Mesothelial cell of epicardium (in vitro differentiated cells): Measurements from ENCODE around the gene CYB561A3. TPM values are rescaled to one million over a fixed set of nuclear protein-coding genes. Genes with fewer than 3 reads are reported as not detected.
A peak's percentile ranks its signal among the peaks of the same experiment; 100 is the strongest.

Experiments
- DNase-seq, 2 experiments: peaks; one replicate each; pipeline ENCODE4 v3.0.0; 2021; ENCODE audit warnings: low spot score in 2 of 2; ENCODE audit not compliant: unreplicated experiment in 2 of 2
- H3K27ac Mint-ChIP-seq: 2 replicates; pipeline ENCODE4 v1.8.0; 2021; ENCODE audit warnings: mixed read lengths
- H3K27me3 Mint-ChIP-seq: 2 replicates; pipeline ENCODE4 v1.8.0; 2021; ENCODE audit warnings: low read depth, mixed read lengths
- H3K36me3 Mint-ChIP-seq: 2 replicates; pipeline ENCODE4 v1.8.0; 2021; ENCODE audit warnings: mixed read lengths
- H3K4me1 Mint-ChIP-seq: 2 replicates; pipeline ENCODE4 v1.8.0; 2021; ENCODE audit warnings: mixed read lengths
- H3K4me3 Mint-ChIP-seq: 2 replicates; pipeline ENCODE4 v1.8.0; 2021; ENCODE audit warnings: mild to moderate bottlenecking, moderate library complexity, mixed read lengths
- H3K9me3 Mint-ChIP-seq: 2 replicates; pipeline ENCODE4 v1.8.0; 2021; ENCODE audit warnings: mixed read lengths
- CTCF ChIP-seq: fragments of 200-600 bp; sonication (generic); IDR thresholded peaks from one replicate; pipeline ENCODE4 v1.5.0; 2021; ENCODE audit warnings: antibody characterized with exemption; ENCODE audit not compliant: unreplicated experiment
- total RNA-seq: library from RNA; stranded (reverse); gene quantifications from 3 replicates; pipeline ENCODE4 v1.2.1, GENCODE V29; 2021

The CYB561A3 gene
- total RNA-seq, 1 donor from 2014 or later = 26.3 TPM

- H3K27me3 Mint-ChIP-seq = no peaks in the 10 kb centered on the region
- peaks cover 6% of the 10 kb centered on the region for H3K4me1 Mint-ChIP-seq
- DNase-seq = no peak
- H3K4me3 Mint-ChIP-seq = no peak overlapping the region
- TF ChIP-seq CTCF = no peak
- no peak overlapping the region for H3K27ac Mint-ChIP-seq
- peaks cover 6% of the 10 kb centered on the region for H3K9me3 Mint-ChIP-seq
- H3K36me3 Mint-ChIP-seq = peaks cover 62% of the 10 kb centered on the region
Observed at GRCh38 chr11:61372659-61373420, 11.2 kb upstream of the CYB561A3 start.

- Mint-ChIP-seq H3K36me3 (peaks cover 54% of the 10 kb centered on the region), H3K27me3 (no peaks in the 10 kb centered on the region), H3K4me1 (no peaks in the 10 kb centered on the region), H3K9me3 (peaks cover 6% of the 10 kb centered on the region), H3K4me3 (no peak overlapping the region), H3K27ac (peak overlapping the region; percentile 71)
- no peak for TF ChIP-seq CTCF
- no peak for DNase-seq
Observed at GRCh38 chr11:61370349-61371005, 8.8 kb upstream of the CYB561A3 start.

GRCh38 chr11:61369372-61370348 is 8.0 kb upstream of the CYB561A3 start:
- DNase-seq = no peak
- no peaks in the 10 kb centered on the region for H3K4me1 Mint-ChIP-seq
- no peak overlapping the region for H3K4me3 Mint-ChIP-seq
- peaks cover 51% of the 10 kb centered on the region for H3K36me3 Mint-ChIP-seq
- peak overlapping the region; percentile 71 for H3K27ac Mint-ChIP-seq
- no peaks in the 10 kb centered on the region for H3K27me3 Mint-ChIP-seq
- peaks cover 3% of the 10 kb centered on the region for H3K9me3 Mint-ChIP-seq
- TF ChIP-seq CTCF = no peak

GRCh38 chr11:61368646-61369045 is 7.0 kb upstream of the CYB561A3 start:
- H3K9me3 Mint-ChIP-seq = peaks cover 3% of the 10 kb centered on the region

More at GRCh38 chr11:61368646-61369045, 7.0 kb upstream of the CYB561A3 start:
- no peak for DNase-seq
- no peaks in the 10 kb centered on the region for H3K27me3 Mint-ChIP-seq
- no peak overlapping the region for H3K27ac Mint-ChIP-seq
- peaks cover 48% of the 10 kb centered on the region for H3K36me3 Mint-ChIP-seq
- H3K4me1 Mint-ChIP-seq = peaks cover 2% of the 10 kb centered on the region
- H3K4me3 Mint-ChIP-seq = no peak overlapping the region
- no peak for TF ChIP-seq CTCF
